Esophagus (tissue), 2 donors: ENCODE data around the gene LDAF1. TPM values are rescaled to one million over a fixed set of nuclear protein-coding genes. Genes with fewer than 3 reads are reported as not detected.

Source experiments
- H3K27ac ChIP-seq, 2 donors: one replicate each; pipeline ENCODE4 v1.5.1; 2013; ENCODE audit warnings: low read depth in 2 of 2, mild to moderate bottlenecking in 2 of 2, inconsistent platforms in 1 of 2, low read length in 1 of 2, moderate library complexity in 1 of 2
- H3K27me3 ChIP-seq, 2 donors: one replicate each; pipeline ENCODE4 v1.6.1; 2013; ENCODE audit warnings: low read length in 2 of 2, control low read depth in 1 of 2, mild to moderate bottlenecking in 1 of 2; ENCODE audit not compliant: insufficient read depth in 2 of 2, control insufficient read depth in 1 of 2
- H3K36me3 ChIP-seq, 2 donors: one replicate each; pipeline ENCODE4 v1.6.1; 2013; ENCODE audit warnings: low read length in 1 of 2; ENCODE audit not compliant: control insufficient read depth in 2 of 2, insufficient read depth in 2 of 2
- H3K4me1 ChIP-seq, 2 donors: one replicate each; pipeline ENCODE4 v1.6.1; 2013; ENCODE audit warnings: low read length in 1 of 2; ENCODE audit not compliant: control insufficient read depth in 2 of 2, insufficient read depth in 2 of 2
- H3K4me3 ChIP-seq, 2 donors: one replicate each; pipeline ENCODE4 v1.5.1; 2013; ENCODE audit warnings: low read length in 2 of 2, mild to moderate bottlenecking in 2 of 2, low read depth in 1 of 2, moderate library complexity in 1 of 2
- H3K9me3 ChIP-seq, 2 donors: one replicate each; pipeline ENCODE4 v1.6.1; 2013; ENCODE audit warnings: mild to moderate bottlenecking in 2 of 2, low read depth in 1 of 2, low read length in 1 of 2, moderate library complexity in 1 of 2; ENCODE audit not compliant: control insufficient read depth in 2 of 2, insufficient read depth in 1 of 2
- WGBS, 2 donors: extraction: QIAGEN DNeasy Blood & Tissue Kit; methylation state at CpG; one replicate each; pipeline ENCODE4 v1.1.7; 2013; 5-methylcytosine and 5-hydroxymethylcytosine counted together
- polyA plus RNA-seq, 2 donors: library from polyadenylated mRNA; stranded (reverse); fragments of 200-250 nt; gene quantifications; one replicate each; pipeline ENCODE4 v1.2.3, GENCODE V29; 2013
- donor health status: healthy with polysubstance abuse.
- donor health status: Bipolar disorder and iron deficiency.

Gene LDAF1
- polyA plus RNA-seq, 2 donors = 24.6 to 36.4 TPM

DNA sequence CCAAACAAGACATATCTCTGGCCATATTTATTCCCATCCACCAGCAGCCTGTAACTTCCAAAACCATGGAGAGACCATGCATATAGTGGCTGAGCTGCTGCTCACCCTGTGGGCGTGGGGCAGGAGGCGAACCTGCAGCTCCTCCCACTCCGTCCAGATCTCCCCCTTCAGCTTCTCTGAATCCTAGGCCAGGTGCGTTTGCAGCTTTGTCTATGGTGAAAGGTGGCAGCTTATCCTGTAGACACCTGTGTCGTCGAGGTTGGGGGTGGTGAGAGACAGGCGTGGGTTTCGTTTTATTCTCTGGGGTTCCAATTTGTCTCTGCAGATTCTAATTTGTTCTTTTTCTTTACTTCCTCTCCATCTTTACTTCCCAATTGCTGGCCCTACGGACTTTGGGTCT lies 65.3 kb downstream of the LDAF1 start:
- no peaks in the 10 kb centered on the region for H3K4me1 ChIP-seq
- whole genome bisulfite sequencing, 2 donors = 68 to 82% methylated on average over 9 of the region's 9 CpGs
- no peak overlapping the region for H3K4me3 ChIP-seq
- no peaks in the 10 kb centered on the region for H3K36me3 ChIP-seq
- H3K9me3 ChIP-seq = no peaks in the 10 kb centered on the region
- peaks cover 0 to 3% of the 10 kb centered on the region in 2 donors for H3K27me3 ChIP-seq
- H3K27ac ChIP-seq = no peak overlapping the region

DNA sequence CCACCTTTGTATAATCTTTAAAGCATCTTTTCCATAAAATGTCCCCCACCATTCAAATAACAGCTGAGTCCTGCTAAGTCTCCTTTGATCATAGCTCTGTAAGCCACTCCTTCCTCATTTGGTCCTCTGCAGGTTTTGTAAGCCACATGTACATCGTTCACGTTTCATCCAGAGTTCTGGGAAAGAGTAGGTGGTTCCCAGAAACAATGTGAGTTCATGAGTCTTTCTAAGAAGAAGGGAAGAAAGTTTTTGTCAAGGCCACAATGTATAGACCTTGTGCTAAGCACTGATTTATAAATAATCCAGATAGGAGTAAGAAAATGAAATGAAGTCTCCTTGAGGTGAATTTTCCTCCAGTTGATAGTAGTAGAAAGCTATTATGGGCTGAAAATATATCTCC lies 66.3 kb downstream of the LDAF1 start:
- Histone ChIP-seq H3K4me3 (no peak overlapping the region), H3K27me3 (peaks cover 0 to 3% of the 10 kb centered on the region in 2 donors), H3K36me3 (no peaks in the 10 kb centered on the region), H3K4me1 (no peaks in the 10 kb centered on the region), H3K9me3 (no peaks in the 10 kb centered on the region), H3K27ac (no peak overlapping the region)
- 65% methylated on average over 2 of the region's 2 CpGs for WGBS, 2 donors

DNA sequence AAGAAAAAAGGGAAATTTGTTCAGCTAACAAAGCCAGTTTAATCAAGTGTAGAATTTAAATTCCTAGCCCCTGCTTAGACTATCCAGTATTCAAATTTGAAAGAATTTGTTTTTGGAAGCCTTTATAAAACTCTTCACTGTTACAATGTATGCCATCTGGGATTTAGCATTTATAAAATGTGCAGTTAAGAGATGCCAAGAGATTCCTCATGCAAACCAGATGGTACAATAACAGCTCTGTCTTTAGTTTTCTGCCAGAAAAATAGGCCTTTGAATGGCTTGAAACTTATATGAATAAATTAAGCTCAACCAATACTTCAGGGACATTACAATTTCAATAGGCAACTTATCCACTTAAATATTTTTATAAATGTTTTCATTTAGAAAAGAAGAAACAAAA lies 68.3 kb downstream of the LDAF1 start:
- Histone ChIP-seq H3K4me3 (no peak overlapping the region), H3K9me3 (no peaks in the 10 kb centered on the region), H3K27ac (no peak overlapping the region), H3K4me1 (no peaks in the 10 kb centered on the region), H3K27me3 (peaks cover 0 to 3% of the 10 kb centered on the region in 2 donors), H3K36me3 (no peaks in the 10 kb centered on the region)

DNA sequence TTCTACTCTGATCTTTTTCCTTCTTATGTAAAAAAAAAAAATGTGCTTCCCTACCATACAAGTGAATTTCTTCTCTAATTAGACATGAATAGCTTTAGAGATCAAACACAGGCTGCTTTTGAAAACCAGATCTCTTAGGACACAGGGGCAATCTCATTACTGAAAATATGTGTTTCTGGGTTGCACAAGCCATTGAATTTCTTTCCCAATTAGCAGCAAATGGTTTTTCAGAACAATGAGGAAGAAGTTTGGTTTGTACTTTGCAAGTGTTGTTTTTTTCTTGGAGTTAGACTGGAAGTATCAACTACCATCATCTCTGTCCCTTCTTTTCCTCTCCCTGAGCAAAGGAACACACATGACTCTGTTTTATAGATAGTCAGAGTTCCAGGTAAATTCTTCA lies 69.4 kb downstream of the LDAF1 start:
- Histone ChIP-seq H3K4me3 (no peak overlapping the region), H3K9me3 (no peaks in the 10 kb centered on the region), H3K4me1 (no peaks in the 10 kb centered on the region), H3K27me3 (peaks cover 3 to 5% of the 10 kb centered on the region in 2 donors), H3K36me3 (no peaks in the 10 kb centered on the region), H3K27ac (no peak overlapping the region)

DNA sequence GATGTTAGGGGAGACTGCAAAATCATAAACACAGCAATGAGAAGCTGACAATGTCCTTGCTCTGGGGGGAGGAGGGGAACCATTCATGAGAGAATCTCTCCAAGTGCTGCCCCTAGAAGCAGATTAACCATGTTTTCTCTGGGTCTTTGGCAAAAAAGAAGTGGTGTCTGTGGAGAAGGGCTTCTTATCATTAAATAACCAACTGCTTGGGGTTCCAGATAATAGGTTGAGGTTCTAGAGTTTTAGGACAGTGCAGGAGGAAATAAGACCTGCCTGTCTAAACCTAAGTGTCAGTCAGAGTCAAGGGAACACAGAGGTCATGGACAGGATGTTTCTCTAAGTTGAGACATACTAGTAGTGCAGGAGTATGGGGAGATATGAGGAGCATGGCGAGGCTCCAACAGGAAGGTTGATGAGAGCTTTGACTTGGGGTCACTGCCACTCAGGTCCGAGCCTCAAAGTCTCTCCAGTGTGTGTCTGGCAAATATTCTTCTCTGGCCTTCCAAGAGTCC lies 69.9 kb downstream of the LDAF1 start:
- Histone ChIP-seq H3K9me3 (no peaks in the 10 kb centered on the region), H3K27me3 (peaks cover 3 to 5% of the 10 kb centered on the region in 2 donors), H3K4me3 (no peak overlapping the region), H3K4me1 (no peaks in the 10 kb centered on the region), H3K36me3 (no peaks in the 10 kb centered on the region), H3K27ac (no peak overlapping the region)
- 73 to 76% methylated on average over 2 of the region's 2 CpGs for WGBS, 2 donors

Other genes with a start within 250 kb of the LDAF1 start
- under 1 TPM; 0.07 to 0.18 TPM for gene DNAH3, start 7.8 kb upstream of the LDAF1 start, polyA plus RNA-seq
- under 1 TPM in 1 of 2 donors, not detected in 1; 0.01 TPM for gene ZP2, start 52.9 kb downstream of the LDAF1 start, polyA plus RNA-seq
- not detected for gene ANKS4B, start 75.0 kb downstream of the LDAF1 start, polyA plus RNA-seq
- gene CRYM, start 119.6 kb downstream of the LDAF1 start, polyA plus RNA-seq = 1 to 10 TPM; 5.3 to 9.8 TPM